Activated B cell treated with CpG ODN at 0.5 μM for 24 hours (primary cell): ENCODE measurements around the gene APIP. TPM values are rescaled to one million over a fixed set of nuclear protein-coding genes. Genes with fewer than 3 reads are reported as not detected.

Source experiments
- ATAC-seq: fragments of 200-7000 bp; cut with Tn5 transposase; one replicate; pipeline ENCODE4 v1.10.0; 2021; ENCODE audit warnings: low read depth, mild to moderate bottlenecking, moderate library complexity
- CTCF ChIA-PET: fragments of 350-600 bp; sonication (Branson Sonifier 250); formaldehyde crosslinking; loops from one replicate; lab custom pipeline; 2021; ENCODE audit warnings: antibody characterized with exemption; lab: Charles Lee
- POLR2A ChIA-PET: fragments of 350-600 bp; sonication (Branson Sonifier 250); formaldehyde crosslinking; loops from one replicate; lab custom pipeline; 2021; ENCODE audit warnings: antibody characterized with exemption; lab: Charles Lee
- DNase-seq: peaks from one replicate; pipeline ENCODE4 v3.0.0; 2022
- H3K27ac Mint-ChIP-seq: one replicate; pipeline ENCODE4 v1.8.0; 2020; ENCODE audit warnings: mixed read lengths
- H3K27me3 Mint-ChIP-seq: one replicate; pipeline ENCODE4 v1.8.0; 2021; ENCODE audit warnings: mixed read lengths
- H3K36me3 Mint-ChIP-seq: one replicate; pipeline ENCODE4 v1.8.0; 2021; ENCODE audit warnings: low read depth, mixed read lengths
- H3K4me1 Mint-ChIP-seq: one replicate; pipeline ENCODE4 v1.8.0; 2021; ENCODE audit warnings: mixed read lengths
- H3K4me3 Mint-ChIP-seq: one replicate; pipeline ENCODE4 v1.8.0; 2020; ENCODE audit warnings: mild to moderate bottlenecking, mixed read lengths
- H3K9me3 Mint-ChIP-seq: one replicate; pipeline ENCODE4 v1.8.0; 2020; ENCODE audit warnings: mixed read lengths
- intact Hi-C: fragments of 100-400 bp; cut with micrococcal nuclease; formaldehyde crosslinking; loops from one replicate; pipeline ENCODE4 v1.15.1; 2024
- total RNA-seq: library from RNA; stranded (reverse); gene quantifications from 2 replicates; pipeline ENCODE4 v1.2.3, GENCODE V29; 2022
- TF ChIP-seq, protein P1 (sequence below): fragments of 200-600 bp; IDR thresholded peaks from one replicate; pipeline ENCODE4 v1.8.0; 2022; ENCODE audit warnings: antibody characterized with exemption, mild to moderate bottlenecking

The APIP gene, protein sequence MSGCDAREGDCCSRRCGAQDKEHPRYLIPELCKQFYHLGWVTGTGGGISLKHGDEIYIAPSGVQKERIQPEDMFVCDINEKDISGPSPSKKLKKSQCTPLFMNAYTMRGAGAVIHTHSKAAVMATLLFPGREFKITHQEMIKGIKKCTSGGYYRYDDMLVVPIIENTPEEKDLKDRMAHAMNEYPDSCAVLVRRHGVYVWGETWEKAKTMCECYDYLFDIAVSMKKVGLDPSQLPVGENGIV
- total RNA-seq: 17.8 and 18.7 TPM in 2 replicates

DNA sequence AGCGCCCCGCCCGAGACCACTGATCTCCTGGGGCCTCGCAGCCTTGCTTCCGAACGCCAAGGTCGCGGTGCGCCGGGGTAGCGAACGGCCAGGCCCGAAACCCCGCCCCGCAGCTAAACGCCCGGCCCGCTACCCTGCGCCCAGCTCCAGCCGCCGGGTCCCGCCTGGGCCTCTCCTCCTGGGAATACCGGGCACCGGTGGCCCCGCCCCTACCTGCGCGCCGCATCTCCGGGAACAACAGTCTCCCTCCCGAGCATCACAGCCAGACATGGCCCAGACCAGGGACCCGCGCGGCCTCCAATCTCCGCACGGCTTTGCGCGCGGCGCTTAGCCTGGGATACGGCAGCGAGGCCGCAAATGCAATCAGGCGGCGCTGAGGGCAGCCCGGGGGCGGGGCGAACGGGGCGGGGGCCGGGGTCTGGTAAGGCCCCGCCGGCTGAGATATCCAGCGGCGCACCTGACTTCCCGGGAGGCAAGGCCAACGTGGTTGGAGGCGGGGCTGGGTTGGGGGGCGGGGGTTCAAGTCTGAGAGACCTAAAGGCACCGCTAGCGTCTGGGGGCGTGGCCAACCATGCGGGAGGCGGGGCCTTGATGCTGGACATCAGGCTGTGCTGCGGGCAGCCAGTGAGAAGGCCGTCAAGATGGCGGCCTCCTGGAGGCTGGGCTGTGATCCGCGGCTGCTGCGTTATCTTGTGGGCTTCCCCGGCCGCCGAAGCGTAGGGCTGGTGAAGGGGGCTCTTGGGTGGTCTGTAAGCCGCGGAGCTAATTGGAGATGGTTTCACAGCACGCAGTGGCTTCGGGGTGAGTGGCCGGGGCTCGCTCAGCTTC, at the start of gene APIP, which contains the start of gene PDHX:
TSS of gene APIP (minus strand) at position 365 of the 828 bp plus-strand sequence. CDS start at position 270, 95 bp downstream.
TSS of gene PDHX (plus strand) at position 604 of the 828 bp plus-strand sequence. CDS start at position 642, 38 bp downstream.
- POLR2A ChIA-PET: interaction anchor here (0.6 to 1.8 kb wide), 7 partner anchors 14 to 1366 kb away, joined by 3 to 7 read pairs (median 3); partner anchors contain the start of genes CAPRIN1 and NAT10
- DNase-seq (peak; percentile 93), ATAC-seq (peak; percentile 96)
- intact Hi-C loops: loop anchor here (1.0 to 5.0 kb wide), 11 partner anchors 228 to 1373 kb away; partner anchors contain the start of genes CAPRIN1, CAT, COMMD9 and FBXO3
- peak within 1 kb of the TSS; percentile 95 for H3K4me3 Mint-ChIP-seq
- TF ChIP-seq, protein P1, sequence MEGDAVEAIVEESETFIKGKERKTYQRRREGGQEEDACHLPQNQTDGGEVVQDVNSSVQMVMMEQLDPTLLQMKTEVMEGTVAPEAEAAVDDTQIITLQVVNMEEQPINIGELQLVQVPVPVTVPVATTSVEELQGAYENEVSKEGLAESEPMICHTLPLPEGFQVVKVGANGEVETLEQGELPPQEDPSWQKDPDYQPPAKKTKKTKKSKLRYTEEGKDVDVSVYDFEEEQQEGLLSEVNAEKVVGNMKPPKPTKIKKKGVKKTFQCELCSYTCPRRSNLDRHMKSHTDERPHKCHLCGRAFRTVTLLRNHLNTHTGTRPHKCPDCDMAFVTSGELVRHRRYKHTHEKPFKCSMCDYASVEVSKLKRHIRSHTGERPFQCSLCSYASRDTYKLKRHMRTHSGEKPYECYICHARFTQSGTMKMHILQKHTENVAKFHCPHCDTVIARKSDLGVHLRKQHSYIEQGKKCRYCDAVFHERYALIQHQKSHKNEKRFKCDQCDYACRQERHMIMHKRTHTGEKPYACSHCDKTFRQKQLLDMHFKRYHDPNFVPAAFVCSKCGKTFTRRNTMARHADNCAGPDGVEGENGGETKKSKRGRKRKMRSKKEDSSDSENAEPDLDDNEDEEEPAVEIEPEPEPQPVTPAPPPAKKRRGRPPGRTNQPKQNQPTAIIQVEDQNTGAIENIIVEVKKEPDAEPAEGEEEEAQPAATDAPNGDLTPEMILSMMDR: no peak
- CTCF ChIA-PET: interaction anchor here (0.7 to 1.9 kb wide), 5 partner anchors 8 to 476 kb away, joined by 3 to 7 read pairs (median 5); no protein-coding TSS in a partner anchor
- peak within 1 kb of the TSS; percentile 91 for H3K27ac Mint-ChIP-seq
- H3K36me3 Mint-ChIP-seq: peaks cover 20% of the 10 kb centered on the region
- no peaks in the 10 kb centered on the region for H3K27me3 Mint-ChIP-seq
- H3K9me3 Mint-ChIP-seq: no peaks in the 10 kb centered on the region
- peaks cover 27% of the 10 kb centered on the region for H3K4me1 Mint-ChIP-seq

DNA sequence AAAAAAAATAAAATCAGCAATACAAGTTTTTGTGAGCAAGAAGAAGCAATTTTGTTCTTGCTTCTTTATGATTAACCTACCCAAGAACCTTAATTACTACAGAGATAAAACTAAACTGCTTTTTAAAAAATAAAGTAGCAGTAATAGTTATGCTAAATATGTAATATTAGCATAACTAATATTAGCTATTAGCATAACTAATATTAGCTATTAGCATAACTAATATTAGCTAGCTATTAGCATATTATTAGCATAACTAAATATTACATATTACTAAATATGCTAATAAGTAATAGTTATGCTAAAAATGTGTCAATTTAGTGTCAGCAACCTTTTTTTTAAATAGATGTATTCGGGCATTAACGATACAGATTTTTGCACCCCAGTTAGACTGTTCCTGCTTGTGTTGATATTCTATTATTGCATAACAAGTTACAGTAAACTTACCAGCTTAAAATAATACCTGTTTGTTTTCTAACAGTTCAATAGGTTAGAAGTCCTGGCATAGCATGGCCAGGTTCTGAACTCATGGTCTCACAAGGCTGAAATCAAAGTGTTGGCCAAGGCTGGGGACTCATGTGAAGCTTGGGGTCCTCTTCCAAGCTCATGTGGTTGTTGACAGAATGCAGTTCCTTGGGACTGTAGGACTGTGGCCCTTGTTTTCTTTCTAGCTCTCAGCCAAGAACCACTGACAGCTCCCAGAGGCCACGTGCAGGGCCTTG, 48.6 kb upstream of the APIP start:
- Mint-ChIP-seq H3K27me3 (no peaks in the 10 kb centered on the region), H3K4me3 (no peak overlapping the region), H3K27ac (no peak overlapping the region), H3K9me3 (no peaks in the 10 kb centered on the region), H3K4me1 (no peaks in the 10 kb centered on the region), H3K36me3 (peaks cover 55% of the 10 kb centered on the region)
- TF ChIP-seq, protein P1: no peak
- ATAC-seq (no peak), DNase-seq (no peak)
- intact Hi-C loops: no loop called here
- ChIA-PET POLR2A (no interaction called here), CTCF (no interaction called here)

DNA sequence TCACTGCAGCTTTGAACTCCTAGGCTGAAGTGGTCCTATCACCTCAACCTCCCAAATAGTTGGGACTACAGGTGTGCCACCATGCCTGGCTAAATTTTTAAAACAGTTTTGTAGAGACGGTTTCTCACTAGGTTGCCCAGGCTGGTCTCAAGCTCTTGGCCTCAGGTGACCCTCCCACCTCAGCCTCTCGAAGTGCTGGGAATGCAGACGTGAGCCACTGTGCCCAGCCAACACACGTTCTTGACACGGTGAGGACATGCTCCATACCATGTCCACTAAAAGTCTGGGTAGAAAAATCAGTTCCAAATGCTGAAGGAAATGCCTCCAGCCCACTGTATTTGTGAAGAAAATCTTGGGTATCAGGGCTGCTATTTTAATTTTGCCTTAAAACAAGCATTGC, 47.2 kb upstream of the APIP start:
- Mint-ChIP-seq H3K27me3 (no peaks in the 10 kb centered on the region), H3K27ac (no peak overlapping the region), H3K4me1 (no peaks in the 10 kb centered on the region), H3K9me3 (no peaks in the 10 kb centered on the region), H3K4me3 (no peak overlapping the region), H3K36me3 (peaks cover 54% of the 10 kb centered on the region)
- ChIA-PET CTCF (no interaction called here), POLR2A (no interaction called here)
- DNase-seq (no peak), ATAC-seq (no peak)
- TF ChIP-seq, protein P1: no peak
- intact Hi-C loops: no loop called here

DNA sequence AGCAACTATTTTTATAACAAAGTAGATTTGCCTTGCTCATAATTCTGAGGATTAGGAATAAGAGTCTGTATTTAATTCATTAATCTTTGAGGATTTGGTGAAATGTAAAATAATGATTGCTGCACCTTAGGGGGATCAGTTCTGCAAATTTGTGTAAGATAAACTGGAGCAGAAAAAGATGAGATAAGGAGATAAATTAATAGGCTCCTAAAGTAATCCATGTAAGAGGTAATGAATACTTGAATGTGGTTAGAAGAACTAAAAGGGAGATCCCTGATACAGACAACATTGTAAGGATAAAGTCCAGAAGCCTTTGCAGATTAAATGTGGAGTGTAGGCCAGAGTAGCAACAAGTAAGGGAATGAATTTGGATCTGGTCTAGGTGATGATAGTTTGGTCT, 45.9 kb upstream of the APIP start:
- Mint-ChIP-seq H3K4me3 (no peak overlapping the region), H3K9me3 (no peaks in the 10 kb centered on the region), H3K4me1 (no peaks in the 10 kb centered on the region), H3K27ac (no peak overlapping the region), H3K36me3 (peaks cover 50% of the 10 kb centered on the region), H3K27me3 (no peaks in the 10 kb centered on the region)
- TF ChIP-seq, protein P1: no peak
- CTCF ChIA-PET: interaction anchor here (0.8 kb wide), 1 partner anchor 523 kb away, joined by 3 read pairs; no protein-coding TSS in a partner anchor
- intact Hi-C loops: no loop called here
- POLR2A ChIA-PET: no interaction called here
- ATAC-seq: no peak
- DNase-seq: no peak
